ENCODE measurements around the gene FAF1. TPM values are rescaled to one million over a fixed set of nuclear protein-coding genes. Genes with fewer than 3 reads are reported as not detected.
"Not testable (repeated sequence)": the region's sequence is repeated elsewhere in the genome, so short reads cannot be mapped to it uniquely, and the experiment has no call there.

The FAF1 gene
- total RNA-seq, 4 donors from 2014 or later = 36.9 to 77.6 (median 48.3) TPM

DNA sequence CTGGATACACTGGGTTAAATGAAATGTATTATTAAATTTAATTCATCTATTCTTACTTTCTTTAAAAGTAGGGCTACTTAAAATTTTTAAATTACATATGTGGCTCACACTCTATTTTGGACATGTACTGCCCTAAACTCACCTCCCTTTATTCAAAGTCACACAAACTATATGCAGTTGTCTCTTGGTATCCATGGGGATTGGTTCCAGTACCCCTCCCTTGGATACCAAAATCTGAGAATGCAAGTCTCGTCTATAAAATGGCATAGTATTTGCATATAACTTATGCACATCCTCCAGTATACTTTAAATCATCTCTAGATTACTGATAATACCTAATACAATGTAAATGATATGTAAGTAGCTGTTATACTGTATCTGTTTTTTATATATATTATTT lies 57.6 kb downstream of the FAF1 start:
- DNase-seq = no peak
- Histone ChIP-seq H3K27ac (no peak overlapping the region), H3K36me3 (no peaks in the 10 kb centered on the region), H3K27me3 (no peaks in the 10 kb centered on the region), H3K4me1 (no peaks in the 10 kb centered on the region), H3K9me3 (no peaks in the 10 kb centered on the region), H3K4me3 (no peak overlapping the region)
- no peak for TF ChIP-seq POLR2A (IDR thresholded peaks at IDR 0.05)
- TF ChIP-seq, protein P1, sequence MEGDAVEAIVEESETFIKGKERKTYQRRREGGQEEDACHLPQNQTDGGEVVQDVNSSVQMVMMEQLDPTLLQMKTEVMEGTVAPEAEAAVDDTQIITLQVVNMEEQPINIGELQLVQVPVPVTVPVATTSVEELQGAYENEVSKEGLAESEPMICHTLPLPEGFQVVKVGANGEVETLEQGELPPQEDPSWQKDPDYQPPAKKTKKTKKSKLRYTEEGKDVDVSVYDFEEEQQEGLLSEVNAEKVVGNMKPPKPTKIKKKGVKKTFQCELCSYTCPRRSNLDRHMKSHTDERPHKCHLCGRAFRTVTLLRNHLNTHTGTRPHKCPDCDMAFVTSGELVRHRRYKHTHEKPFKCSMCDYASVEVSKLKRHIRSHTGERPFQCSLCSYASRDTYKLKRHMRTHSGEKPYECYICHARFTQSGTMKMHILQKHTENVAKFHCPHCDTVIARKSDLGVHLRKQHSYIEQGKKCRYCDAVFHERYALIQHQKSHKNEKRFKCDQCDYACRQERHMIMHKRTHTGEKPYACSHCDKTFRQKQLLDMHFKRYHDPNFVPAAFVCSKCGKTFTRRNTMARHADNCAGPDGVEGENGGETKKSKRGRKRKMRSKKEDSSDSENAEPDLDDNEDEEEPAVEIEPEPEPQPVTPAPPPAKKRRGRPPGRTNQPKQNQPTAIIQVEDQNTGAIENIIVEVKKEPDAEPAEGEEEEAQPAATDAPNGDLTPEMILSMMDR (IDR thresholded peaks at IDR 0.05) = no peak

DNA sequence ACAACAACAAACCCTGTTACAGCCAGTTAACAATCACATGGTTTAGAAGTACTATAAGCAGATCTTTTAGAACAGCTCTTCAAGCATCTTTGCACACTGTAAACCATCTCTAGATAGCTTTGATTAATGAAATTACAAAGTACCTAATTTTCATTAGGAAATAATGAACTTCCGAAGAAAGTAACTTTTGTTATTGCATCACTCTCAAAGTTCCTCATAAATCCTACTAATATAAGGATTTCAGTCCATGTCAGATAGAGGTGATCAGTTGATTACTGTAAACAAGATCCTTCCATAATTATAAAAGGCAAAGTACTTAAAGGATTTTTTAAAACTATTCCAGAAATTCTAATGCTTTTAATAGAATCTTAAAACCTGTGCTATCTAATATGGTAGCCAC lies 58.2 kb downstream of the FAF1 start:
- no peak overlapping the region for H3K4me3 ChIP-seq
- no peaks in the 10 kb centered on the region for H3K27me3 ChIP-seq

GRCh38 chr1:50898773-50899172 lies 61.3 kb downstream of the FAF1 start:
- H3K36me3 ChIP-seq = no peaks in the 10 kb centered on the region
- H3K9me3 ChIP-seq = no peaks in the 10 kb centered on the region
- no peak overlapping the region for H3K4me3 ChIP-seq
- no peaks in the 10 kb centered on the region for H3K4me1 ChIP-seq
- TF ChIP-seq POLR2A (IDR thresholded peaks at IDR 0.05) = no peak
- TF ChIP-seq, protein P1 (IDR thresholded peaks at IDR 0.05) = no peak
- H3K27me3 ChIP-seq = no peaks in the 10 kb centered on the region
- no peak for DNase-seq
- no peak overlapping the region for H3K27ac ChIP-seq

More for the DNA sequence above, 58.2 kb downstream of the FAF1 start:
- Histone ChIP-seq H3K9me3 (no peaks in the 10 kb centered on the region), H3K4me1 (no peaks in the 10 kb centered on the region), H3K27ac (no peak overlapping the region), H3K36me3 (no peaks in the 10 kb centered on the region)
- TF ChIP-seq POLR2A (IDR thresholded peaks at IDR 0.05) = no peak
- TF ChIP-seq, protein P1 (IDR thresholded peaks at IDR 0.05) = no peak
- DNase-seq = no peak

DNA sequence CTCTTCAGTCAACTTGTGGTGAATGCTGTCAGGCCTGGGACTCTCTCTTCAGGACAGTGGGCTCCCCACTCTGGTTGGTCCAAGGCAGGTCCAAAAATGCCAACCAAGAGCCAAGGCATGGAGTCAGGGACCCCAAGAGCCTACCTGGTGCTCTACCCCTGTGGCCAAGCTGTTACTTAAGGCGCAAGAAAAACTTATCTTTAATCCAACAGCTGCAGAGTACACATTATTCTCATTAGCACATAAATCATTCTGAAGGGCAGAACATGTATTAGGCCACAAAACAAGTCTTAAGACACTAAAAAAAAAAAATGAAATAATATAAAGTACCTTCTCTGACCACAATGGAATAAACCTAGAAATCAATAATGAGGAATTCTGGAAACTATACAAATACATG lies 65.7 kb downstream of the FAF1 start:
- no peak for DNase-seq

GRCh38 chr1:50893466-50893865 lies 66.6 kb downstream of the FAF1 start:
- Histone ChIP-seq H3K4me1 (no peaks in the 10 kb centered on the region), H3K27ac (no peak overlapping the region), H3K27me3 (no peaks in the 10 kb centered on the region), H3K9me3 (no peaks in the 10 kb centered on the region), H3K4me3 (no peak overlapping the region), H3K36me3 (no peaks in the 10 kb centered on the region)
- no peak for DNase-seq
- TF ChIP-seq, protein P1 (IDR thresholded peaks at IDR 0.05) = no peak
- TF ChIP-seq POLR2A (IDR thresholded peaks at IDR 0.05) = no peak

More for the DNA sequence above, 65.7 kb downstream of the FAF1 start:
- Histone ChIP-seq H3K4me1 (no peaks in the 10 kb centered on the region), H3K27me3 (no peaks in the 10 kb centered on the region), H3K4me3 (no peak overlapping the region), H3K27ac (no peak overlapping the region), H3K9me3 (no peaks in the 10 kb centered on the region), H3K36me3 (no peaks in the 10 kb centered on the region)
- TF ChIP-seq, protein P1 (IDR thresholded peaks at IDR 0.05) = no peak
- no peak for TF ChIP-seq POLR2A (IDR thresholded peaks at IDR 0.05)

- H3K4me1 ChIP-seq, H3K27ac ChIP-seq, H3K27me3 ChIP-seq, H3K4me3 ChIP-seq, DNase-seq, H3K9me3 ChIP-seq, H3K36me3 ChIP-seq: not testable (repeated sequence)
These were observed 72.5 kb downstream of the FAF1 start for GRCh38 chr1:50887555-50887954.
